ENCODE measurements around the gene ATG16L1.

DNA sequence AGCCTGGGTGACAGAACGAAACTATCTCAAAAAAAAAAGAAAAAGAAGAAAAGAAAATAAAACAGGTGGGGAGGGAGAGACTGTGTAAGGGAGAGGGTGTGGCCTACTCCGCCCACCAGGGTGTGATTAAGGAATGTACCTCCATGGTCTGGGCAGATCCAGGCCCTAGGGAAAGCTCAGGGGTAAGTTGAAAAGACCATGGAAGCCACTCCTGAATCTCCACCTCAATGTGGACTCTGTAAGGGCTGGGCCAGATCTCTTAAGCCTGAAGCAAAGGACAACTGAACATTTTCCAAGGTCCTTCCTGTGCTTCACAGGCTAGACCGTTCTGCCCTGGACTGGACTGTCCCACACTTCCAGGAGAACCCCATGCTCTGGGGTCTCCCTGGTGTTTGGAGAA is 9.7 kb upstream of the ATG16L1 start:
- no peak for TF ChIP-seq EZH2 (IDR thresholded peaks at IDR 0.05)
- TF ChIP-seq POLR2AphosphoS5 (IDR thresholded peaks at IDR 0.05; ENCODE audit: borderline replicate concordance, low read depth, low read length): no peak

Measured in SK-N-MC (cell line).